Peyer's patch (tissue), 4 donors: ENCODE results near the gene LRFN5.

Experiments used
- CTCF ChIP-seq, 6 experiments: fragments of 450-650 bp in 4 of 6; fragments of 200-600 bp in 2 of 6; sonication (generic) in 1 of 6; IDR thresholded peaks; one replicate each; pipeline ENCODE4 v1.5.1; 2017 to 2019; ENCODE audit warnings: antibody characterized with exemption in 6 of 6, mild to moderate bottlenecking in 3 of 6, moderate library complexity in 1 of 6
- POLR2A ChIP-seq, 2 donors: fragments of 450-650 bp; IDR thresholded peaks; one replicate each; pipeline ENCODE4 v1.5.1; 2017; ENCODE audit warnings: antibody characterized with exemption in 2 of 2, mild to moderate bottlenecking in 2 of 2, moderate library complexity in 2 of 2

- TF ChIP-seq CTCF (IDR thresholded peaks at IDR 0.05) (no peak), POLR2A (IDR thresholded peaks at IDR 0.05) (no peak)
These were observed 2.2 kb downstream of the LRFN5 start for GRCh38 chr14:41608681-41609390.
